SK-N-SH (cell line): Measurements from ENCODE around the gene DDIT3. TPM values are rescaled to one million over a fixed set of nuclear protein-coding genes. Genes with fewer than 3 reads are reported as not detected.

Source experiments
- CTCF ChIA-PET: fragments of 300-600, 350-600 bp; formaldehyde crosslinking; extraction: SDS; loops from one replicate; lab custom pipeline; 2021; lab: Yijun Ruan, JAX
- POLR2A ChIA-PET: fragments of 350-600 bp; sonication (Branson Sonifier 250); formaldehyde crosslinking; extraction: SDS; loops from one replicate; lab custom pipeline; 2020; ENCODE audit warnings: antibody characterized with exemption, inconsistent platforms; lab: Yijun Ruan, JAX
- DNase-seq: peaks from one replicate; pipeline ENCODE4 v3.0.0; 2012
- H2AFZ ChIP-seq: fragments of 200-600 bp; sonication (generic); 2 replicates; pipeline ENCODE4 v1.8.1; 2016; ENCODE audit warnings: antibody characterized with exemption, mild to moderate bottlenecking, low read depth
- H3F3A ChIP-seq: fragments of 200-600 bp; sonication (generic); replicated peaks from 2 replicates; pipeline ENCODE3; 2016; ENCODE audit warnings: antibody characterized with exemption, mild to moderate bottlenecking; ENCODE audit not compliant: insufficient read depth
- H3K27ac ChIP-seq, 2 experiments: fragments of 200-500 bp in 1 of 2; fragments of 200-600 bp in 1 of 2; sonication (Bioruptor generic) in 1 of 2; sonication (generic), shearing (Covaris generic) in 1 of 2; 2 replicates each; pipeline versions ENCODE4 v1.5.1 to v1.6.1; 2014 to 2016; ENCODE audit warnings: low read depth in 2 of 2, inconsistent platforms in 1 of 2, low read length in 1 of 2, mild to moderate bottlenecking in 1 of 2, mixed read lengths in 1 of 2
- H3K27me3 ChIP-seq: fragments of 200-600 bp; sonication (generic), shearing (Covaris generic); 2 replicates; pipeline ENCODE4 v1.6.1; 2016; ENCODE audit warnings: mixed run types; ENCODE audit not compliant: insufficient read depth
- H3K36me3 ChIP-seq, 2 experiments: fragments of 200-500 bp in 1 of 2; fragments of 200-600 bp in 1 of 2; sonication (Bioruptor generic) in 1 of 2; sonication (generic) in 1 of 2; replicated peaks in 1 of 2; 2 replicates each; pipeline versions ENCODE3 to v1.5.1; 2014 to 2016; ENCODE audit warnings: low read length in 1 of 2, mild to moderate bottlenecking in 1 of 2; ENCODE audit not compliant: insufficient read depth in 2 of 2, control insufficient read depth in 1 of 2
- H3K4me1 ChIP-seq, 2 experiments: fragments of 200-500 bp in 1 of 2; fragments of 200-600 bp in 1 of 2; sonication (Bioruptor generic) in 1 of 2; sonication (generic), shearing (Covaris generic) in 1 of 2; 2 replicates each; pipeline versions ENCODE4 v1.5.1 to v1.6.1; 2014 to 2016; ENCODE audit warnings: low read depth in 1 of 2, low read length in 1 of 2, mixed run types in 1 of 2; ENCODE audit not compliant: insufficient read depth in 2 of 2, control insufficient read depth in 1 of 2
- H3K4me2 ChIP-seq: fragments of 200-600 bp; sonication (generic), shearing (Covaris generic); 2 replicates; pipeline ENCODE4 v1.6.1; 2017; ENCODE audit warnings: mixed run types
- H3K4me3 ChIP-seq, 2 experiments: fragments of 200-500 bp in 1 of 2; fragments of 200-600 bp in 1 of 2; sonication (Bioruptor generic) in 1 of 2; sonication (generic), shearing (Covaris generic) in 1 of 2; 2 replicates each; pipeline versions ENCODE4 v1.5.1 to v1.8.1; 2014 to 2016; ENCODE audit warnings: low read depth in 2 of 2, inconsistent platforms in 1 of 2, low read length in 1 of 2, mild to moderate bottlenecking in 1 of 2, mixed read lengths in 1 of 2, moderate library complexity in 1 of 2
- H3K79me2 ChIP-seq: fragments of 200-600 bp; sonication (generic); 2 replicates; pipeline ENCODE4 v1.8.1; 2017; ENCODE audit warnings: mild to moderate bottlenecking; ENCODE audit not compliant: insufficient read depth
- H3K9ac ChIP-seq: fragments of 200-600 bp; sonication (generic); 2 replicates; pipeline ENCODE4 v1.6.1; 2017; ENCODE audit warnings: mixed run types
- H3K9me2 ChIP-seq: fragments of 200-600 bp; sonication (generic); 2 replicates; pipeline ENCODE4 v1.6.1; 2017; ENCODE audit warnings: mixed run types
- H3K9me3 ChIP-seq: fragments of 200-600 bp; sonication (generic); 2 replicates; pipeline ENCODE4 v1.6.1; 2017; ENCODE audit warnings: mixed run types, mild to moderate bottlenecking, moderate library complexity
- H4K20me1 ChIP-seq: fragments of 200-600 bp; sonication (generic); 2 replicates; pipeline ENCODE4 v1.6.1; 2017; ENCODE audit warnings: mild to moderate bottlenecking, mixed run types; ENCODE audit not compliant: insufficient read depth
- EP300 ChIP-seq, 2 experiments: IDR thresholded peaks; 2 replicates each; pipeline versions ENCODE4 v1.4.0 to v1.6.1; 2012; ENCODE audit warnings: borderline replicate concordance in 1 of 2, low read depth in 1 of 2, low read length in 1 of 2
- FOSL2 ChIP-seq: IDR thresholded peaks from 2 replicates; pipeline ENCODE4 v1.4.0; 2012; ENCODE audit warnings: low read depth, mild to moderate bottlenecking, moderate library complexity, borderline replicate concordance
- FOXJ3 ChIP-seq: sonication (generic); formaldehyde crosslinking; IDR thresholded peaks from 2 replicates; pipeline ENCODE4 v1.5.1; 2020; ENCODE audit warnings: mild to moderate bottlenecking, missing genetic modification reagents
- GABPA ChIP-seq: IDR thresholded peaks from 2 replicates; pipeline ENCODE4 v1.4.0; 2012; ENCODE audit warnings: low read depth, mild to moderate bottlenecking
- MAX ChIP-seq: IDR thresholded peaks from 2 replicates; pipeline ENCODE4 v1.4.0; 2012; ENCODE audit warnings: low read depth
- MEF2A ChIP-seq: IDR thresholded peaks from 2 replicates; pipeline ENCODE4 v1.4.0; 2012; ENCODE audit warnings: low read depth, borderline replicate concordance
- MXI1 ChIP-seq: IDR thresholded peaks from 2 replicates; pipeline ENCODE4 v1.6.1; 2012; ENCODE audit warnings: mild to moderate bottlenecking, low read depth, low read length, improper control_type of control experiment
- NFIC ChIP-seq: IDR thresholded peaks from 2 replicates; pipeline ENCODE4 v1.4.0; 2012; ENCODE audit warnings: borderline replicate concordance
- RCOR1 ChIP-seq: fragments of 150-350 bp; IDR thresholded peaks from 2 replicates; pipeline ENCODE4 v1.6.1; 2017; ENCODE audit warnings: antibody characterized with exemption, low read length
- REST ChIP-seq: IDR thresholded peaks from 2 replicates; pipeline ENCODE4 v1.6.1; 2012; ENCODE audit warnings: mild to moderate bottlenecking, low read depth, low read length, moderate library complexity
- RXRA ChIP-seq: IDR thresholded peaks from 2 replicates; pipeline ENCODE4 v1.4.0; 2012; ENCODE audit warnings: low read depth, mild to moderate bottlenecking, borderline replicate concordance
- SMC3 ChIP-seq: IDR thresholded peaks from 2 replicates; pipeline ENCODE4 v1.6.1; 2012; ENCODE audit warnings: low read depth, low read length, improper control_type of control experiment
- USF1 ChIP-seq: IDR thresholded peaks from 2 replicates; pipeline ENCODE4 v1.4.0; 2012; ENCODE audit warnings: low read depth, borderline replicate concordance
- YY1 ChIP-seq: IDR thresholded peaks from 2 replicates; pipeline ENCODE4 v1.4.0; 2012; ENCODE audit warnings: low read depth, mild to moderate bottlenecking
- WGBS: methylation state at CpG from one replicate; pipeline ENCODE4 v1.1.6; 2017; ENCODE audit warnings: low lambda C conversion rate; 5-methylcytosine and 5-hydroxymethylcytosine counted together
- polyA plus RNA-seq, 3 experiments: library from polyadenylated mRNA; depleted of rRNA; stranded (reverse); fragments of >200 nt; gene quantifications; 2 replicates each; pipeline ENCODE4 v1.2.3, GENCODE V29; 2012

The DDIT3 gene
- polyA plus RNA-seq, 1 of the 3 experiments (the other 2 are of a cell fraction), result 26.3 TPM

- TF ChIP-seq REST, result no peak
- TF ChIP-seq MEF2A, result no peak
Observed at GRCh38 chr12:57533108-57533507, 12.8 kb upstream of the DDIT3 start (continued).

- Histone ChIP-seq H3K4me3 (no peak overlapping the region), H3K4me1 (no peaks in the 10 kb centered on the region), H3K9me3 (no peaks in the 10 kb centered on the region), H3K36me3 (peaks cover 55 to 93% of the 10 kb centered on the region in 2 experiments), H3F3A (peaks cover 15% of the 10 kb centered on the region), H3K9me2 (no peaks in the 10 kb centered on the region), H4K20me1 (no peaks in the 10 kb centered on the region), H2AFZ (no peak overlapping the region), H3K79me2 (0 out of 2 replicates have a peak, but pooled peaks cover under 1% of the 10 kb centered on the region), H3K27ac (no peak overlapping the region), H3K9ac (no peak overlapping the region), H3K4me2 (no peak overlapping the region), H3K27me3 (no peaks in the 10 kb centered on the region)
- POLR2A ChIA-PET, result interaction anchor here (0.7 to 2.8 kb wide), 8 partner anchors 8 to 400 kb away, joined by 3 to 11 read pairs (median 5); partner anchors contain the start of genes DCTN2 and DDIT3
- CTCF ChIA-PET, result interaction anchor here (0.6 to 2.1 kb wide), 5 partner anchors 9 to 359 kb away, joined by 3 to 5 read pairs (median 5); partner anchors contain the start of gene B4GALNT1
- no peak for TF ChIP-seq SMC3
- no peak for TF ChIP-seq YY1
- TF ChIP-seq MXI1, result no peak
- no peak for TF ChIP-seq RXRA
- no peak for TF ChIP-seq NFIC
- no peak for TF ChIP-seq EP300 (IDR thresholded peaks at IDR 0.05; ENCODE audit: borderline replicate concordance in 1 of 2, low read depth in 1 of 2, low read length in 1 of 2)
- TF ChIP-seq FOSL2, result no peak
- no peak for TF ChIP-seq RCOR1
- no peak for TF ChIP-seq GABPA
- TF ChIP-seq FOXJ3 (CRISPR knock-in tag), result no peak
- no peak for TF ChIP-seq MAX
- no peak for TF ChIP-seq USF1
- DNase-seq, result no peak
- no CpG with 5 or more reads among the region's 1 CpG for WGBS
Observed at GRCh38 chr12:57531836-57532235, 11.5 kb upstream of the DDIT3 start.
